Stimulated activated CD4-positive, alpha-beta T cell treated with anti-CD3 and anti-CD28 coated beads, Interleukin-4, amount 100 ng/mL, for 24 hours (primary cell): ENCODE results near the gene ZNF740.
"Not testable (repeated sequence)": the region's sequence is repeated elsewhere in the genome, so short reads cannot be mapped to it uniquely, and the experiment has no call there.

ENCODE experiments used
- DNase-seq: peaks from one replicate; pipeline ENCODE4 v3.0.0-alpha.2; 2020

Gene ZNF740

DNA sequence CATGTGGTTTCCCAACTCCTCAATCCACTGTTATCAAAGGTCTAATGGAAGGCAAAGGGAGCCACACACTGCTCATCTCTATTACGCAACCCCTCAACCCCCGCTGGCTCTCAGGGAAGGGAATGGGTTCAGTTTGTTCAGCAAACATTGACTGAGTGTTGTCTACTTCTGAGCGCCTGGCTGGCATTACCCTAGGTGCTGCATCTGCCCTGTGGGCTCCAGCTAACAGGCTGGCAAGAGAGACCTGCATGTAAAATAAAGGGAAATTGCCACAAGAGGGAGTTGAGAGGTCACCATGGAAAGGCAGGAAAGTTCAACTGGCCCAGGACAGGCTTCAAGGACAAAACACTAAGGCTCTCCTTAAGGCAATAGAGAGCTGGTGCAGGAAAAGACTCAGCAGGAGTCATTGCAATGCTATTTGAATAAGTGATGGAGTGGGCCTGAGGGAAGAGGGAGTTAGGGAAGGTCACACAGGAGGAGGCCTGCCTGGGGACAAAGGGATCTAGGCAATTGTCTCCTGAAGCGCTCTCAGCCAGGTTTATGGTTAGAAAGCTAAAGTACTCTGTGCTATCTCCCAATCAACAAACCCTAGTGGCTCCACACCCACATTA, 5.5 kb upstream of the ZNF740 start:
- no peak for DNase-seq

DNA sequence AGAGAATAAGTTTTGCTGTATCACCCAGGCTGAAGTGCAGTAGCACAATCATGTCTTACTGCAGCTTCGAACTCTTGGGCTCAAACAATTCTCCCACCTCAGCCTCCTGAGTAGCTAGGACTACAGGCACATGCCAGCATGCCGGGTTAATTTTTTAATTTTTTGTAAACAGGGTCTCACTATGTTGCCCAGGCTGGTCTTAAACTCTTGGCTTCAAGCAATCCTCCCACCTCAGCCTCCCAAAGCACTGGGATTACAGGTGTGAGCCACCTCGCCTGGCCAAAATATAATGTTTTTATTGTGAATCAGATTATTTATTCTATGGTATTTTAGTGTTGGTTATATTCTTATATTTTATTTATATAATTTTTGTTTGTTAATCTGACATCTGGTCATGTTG, 3.8 kb upstream of the ZNF740 start:
- no peak for DNase-seq

DNA sequence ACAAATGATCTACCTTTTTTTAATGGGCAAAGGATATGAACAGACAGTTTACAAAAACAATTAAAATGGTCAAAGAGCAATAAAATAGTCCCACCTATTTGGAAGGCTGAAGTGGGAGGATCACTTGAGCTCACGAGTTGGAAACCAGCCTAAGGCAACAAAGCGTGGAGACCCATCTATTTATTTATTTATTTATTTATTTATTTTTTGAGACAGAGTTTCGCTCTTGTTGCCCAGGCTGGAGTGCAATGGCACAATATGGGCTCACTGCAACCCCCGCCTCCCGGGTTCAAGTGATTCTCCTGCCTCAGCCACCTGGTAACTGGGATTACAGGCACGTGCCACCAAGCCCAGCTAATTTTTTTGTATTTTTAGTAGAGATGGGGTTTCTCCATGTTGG, 3.1 kb upstream of the ZNF740 start:
- not testable (repeated sequence) for DNase-seq

DNA sequence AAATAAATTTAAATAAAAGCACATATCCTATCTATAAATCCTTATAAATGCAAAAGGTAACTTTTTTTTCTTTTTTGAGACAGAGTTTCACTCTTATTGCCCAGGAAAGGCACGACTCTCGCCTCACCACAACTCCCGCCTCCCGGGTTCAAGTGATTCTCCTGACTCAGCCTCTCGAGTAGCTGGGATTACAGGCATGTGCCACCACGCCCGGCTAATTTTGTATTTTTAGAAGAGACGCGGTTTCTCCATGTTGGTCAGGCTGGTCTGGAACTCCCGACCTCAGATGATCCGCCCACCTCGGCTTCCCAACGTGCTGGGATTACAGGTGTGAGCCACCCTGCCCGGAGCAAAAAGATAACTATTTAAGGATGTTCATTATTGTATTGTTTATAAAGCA, 1.7 kb upstream of the ZNF740 start:
- DNase-seq = not testable (repeated sequence)

DNA sequence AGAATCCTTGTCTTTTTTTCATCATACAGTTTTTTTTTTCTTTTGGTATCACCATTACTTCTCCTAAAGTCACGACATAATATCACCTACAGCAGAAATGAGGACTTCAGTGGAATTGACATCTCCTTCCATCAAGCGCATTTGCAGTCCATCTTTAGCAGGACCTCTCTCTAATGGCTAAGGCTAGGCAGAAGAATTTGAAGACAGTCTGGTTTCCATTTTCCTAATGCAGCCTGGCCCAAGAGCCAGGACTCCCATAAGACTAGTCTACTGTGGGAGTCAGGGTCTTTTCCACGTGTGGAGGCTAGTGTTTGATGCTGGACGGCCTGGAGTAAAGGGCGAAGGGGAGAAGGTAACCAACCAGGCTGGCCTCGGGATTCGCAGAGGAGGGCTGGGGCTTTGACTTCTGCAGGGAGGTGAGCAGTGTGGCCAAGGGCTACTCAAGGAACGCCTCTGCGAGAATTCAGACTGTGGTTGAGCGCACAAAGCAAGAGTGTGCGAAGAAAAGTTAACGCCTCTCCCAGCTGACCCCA, 769 bp upstream of the ZNF740 start:
- no peak for DNase-seq

DNA sequence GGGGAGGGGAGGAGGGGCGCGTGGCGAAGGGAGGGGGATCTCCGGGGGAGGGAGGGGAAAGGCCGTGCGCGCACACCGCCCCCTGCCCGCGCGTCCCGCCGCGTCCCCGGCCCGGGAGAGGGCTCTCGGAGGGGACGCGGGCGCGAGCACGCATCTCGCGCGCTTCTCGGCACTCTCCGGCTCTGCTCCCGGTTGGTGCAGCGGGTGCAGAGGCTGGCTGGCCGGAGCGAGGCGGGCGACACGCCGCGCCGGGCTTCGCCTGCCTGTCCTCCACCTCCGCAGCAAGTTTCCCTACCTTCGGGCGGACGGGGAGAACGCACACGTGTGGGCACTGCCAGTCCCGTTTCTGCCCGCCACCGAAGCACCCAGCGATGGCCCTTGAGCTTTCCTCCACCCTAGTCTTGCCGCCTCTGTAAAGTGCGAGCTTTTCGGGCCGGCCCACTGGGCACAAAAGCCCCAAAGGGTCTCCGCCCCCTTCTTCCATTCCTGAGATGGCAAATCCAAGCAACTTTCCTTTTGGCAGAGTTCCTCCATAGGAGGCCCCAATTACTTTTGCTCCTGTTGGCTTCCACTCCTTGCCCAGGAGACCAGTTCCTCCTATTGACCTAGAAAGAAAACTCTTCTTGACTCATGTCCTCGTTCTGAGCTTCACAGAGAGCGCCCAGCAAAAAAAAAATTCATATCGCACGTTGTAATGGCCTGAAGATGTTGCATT, 566 bp downstream of the ZNF740 start:
- peak; percentile 76 for DNase-seq

DNA sequence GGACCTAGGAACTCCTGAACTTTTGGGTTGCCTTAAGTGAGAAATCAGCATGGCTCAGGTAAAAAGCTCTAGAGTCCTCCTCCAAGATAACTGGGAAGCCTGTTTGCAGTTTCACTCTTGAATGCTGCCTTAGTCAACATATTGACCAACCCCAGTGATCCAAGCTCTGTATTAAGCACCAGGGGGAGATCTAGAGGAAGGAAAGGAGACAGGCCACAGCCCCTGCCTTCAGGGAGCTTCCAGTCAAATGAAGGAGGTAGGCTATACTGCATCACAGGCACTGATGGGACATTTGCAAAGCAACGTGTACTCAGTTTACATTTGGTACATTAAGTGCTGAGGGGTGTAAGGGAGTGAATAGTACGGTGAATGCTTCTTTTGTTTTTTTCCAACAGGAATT, 1.4 kb downstream of the ZNF740 start:
- no peak for DNase-seq

DNA sequence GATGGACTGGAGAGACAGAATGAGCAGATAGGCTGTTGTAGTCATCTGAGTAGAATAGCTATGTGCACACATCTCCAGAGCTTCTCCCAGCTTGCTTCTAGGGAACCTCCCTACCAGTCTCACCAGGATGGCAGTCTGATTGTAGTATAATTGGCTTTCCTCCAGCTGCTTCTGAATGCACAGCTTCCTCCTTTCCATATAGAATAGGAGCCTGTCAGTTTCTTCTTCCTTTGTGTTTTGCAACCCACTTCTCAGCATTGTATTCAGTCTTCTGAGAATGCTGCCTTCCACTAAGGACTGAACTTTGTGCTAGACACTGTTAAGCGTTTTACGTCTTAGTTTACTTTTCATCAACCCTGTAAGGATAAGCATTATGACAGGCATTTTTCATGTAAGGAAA, 2.4 kb downstream of the ZNF740 start:
- DNase-seq = no peak

DNA sequence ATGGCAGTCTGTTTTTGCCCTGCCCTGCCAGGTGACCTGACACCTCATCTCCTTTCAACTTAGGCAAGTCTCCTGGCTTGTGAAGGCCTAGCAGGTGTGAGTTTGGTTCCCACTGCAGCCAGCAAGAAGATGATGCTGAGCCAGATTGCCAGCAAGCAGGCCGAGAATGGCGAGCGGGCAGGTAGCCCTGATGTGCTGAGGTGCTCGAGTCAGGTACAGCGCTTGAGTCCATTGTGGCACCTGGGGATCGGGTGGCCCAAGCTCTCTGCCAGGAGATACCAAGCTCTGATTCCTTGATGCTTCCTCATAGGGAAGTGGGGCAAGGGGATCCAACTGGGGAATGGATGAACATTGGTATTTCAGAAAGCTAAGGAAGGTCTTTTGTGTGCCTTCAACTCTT, 4.3 kb downstream of the ZNF740 start:
- no peak for DNase-seq

DNA sequence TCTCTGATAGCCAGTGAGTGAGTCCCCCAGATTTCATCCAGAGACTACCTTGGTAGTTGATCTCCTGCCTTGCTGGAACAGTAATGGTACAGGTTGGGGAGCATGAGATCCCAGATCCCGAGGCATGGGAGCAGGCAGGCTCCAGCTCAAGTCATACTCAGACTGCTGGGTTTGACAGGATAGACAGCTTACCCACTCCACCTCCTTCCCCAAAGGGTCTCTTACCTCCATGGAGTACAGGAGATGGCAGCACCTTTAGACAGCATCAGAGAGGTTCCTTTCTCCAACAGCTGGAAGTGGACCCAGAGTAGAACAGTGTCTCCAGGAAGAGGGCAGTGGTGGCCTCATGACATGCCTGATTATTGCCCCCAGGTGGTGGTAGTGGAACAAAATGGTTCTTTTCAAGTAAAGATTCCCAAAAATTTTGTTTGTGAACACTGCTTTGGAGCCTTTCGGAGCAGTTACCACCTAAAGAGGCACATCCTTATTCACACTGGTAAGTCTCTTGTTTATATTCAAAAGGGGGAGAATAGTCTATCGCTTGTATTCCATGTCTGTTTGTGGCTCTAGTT, 5.1 kb downstream of the ZNF740 start:
- no peak for DNase-seq

DNA sequence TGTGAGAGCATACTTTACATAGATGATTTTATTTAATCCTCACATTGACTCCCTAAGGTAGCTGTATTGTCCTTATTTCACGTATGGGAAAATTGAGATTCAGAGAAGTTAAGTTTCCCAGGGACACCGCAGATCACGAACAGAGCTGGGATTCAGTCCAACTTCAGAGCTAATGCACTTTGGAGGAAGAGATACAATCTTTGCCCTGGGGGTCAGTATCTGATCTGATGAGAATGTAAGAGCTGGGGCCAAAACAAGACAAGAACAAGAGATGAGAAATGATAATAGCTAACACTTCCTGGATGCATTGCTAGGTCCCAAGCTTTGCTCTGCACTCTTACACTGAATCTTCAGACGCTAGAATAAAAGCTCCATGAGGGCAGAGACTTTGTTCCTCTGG, 6.2 kb downstream of the ZNF740 start:
- no peak for DNase-seq

DNA sequence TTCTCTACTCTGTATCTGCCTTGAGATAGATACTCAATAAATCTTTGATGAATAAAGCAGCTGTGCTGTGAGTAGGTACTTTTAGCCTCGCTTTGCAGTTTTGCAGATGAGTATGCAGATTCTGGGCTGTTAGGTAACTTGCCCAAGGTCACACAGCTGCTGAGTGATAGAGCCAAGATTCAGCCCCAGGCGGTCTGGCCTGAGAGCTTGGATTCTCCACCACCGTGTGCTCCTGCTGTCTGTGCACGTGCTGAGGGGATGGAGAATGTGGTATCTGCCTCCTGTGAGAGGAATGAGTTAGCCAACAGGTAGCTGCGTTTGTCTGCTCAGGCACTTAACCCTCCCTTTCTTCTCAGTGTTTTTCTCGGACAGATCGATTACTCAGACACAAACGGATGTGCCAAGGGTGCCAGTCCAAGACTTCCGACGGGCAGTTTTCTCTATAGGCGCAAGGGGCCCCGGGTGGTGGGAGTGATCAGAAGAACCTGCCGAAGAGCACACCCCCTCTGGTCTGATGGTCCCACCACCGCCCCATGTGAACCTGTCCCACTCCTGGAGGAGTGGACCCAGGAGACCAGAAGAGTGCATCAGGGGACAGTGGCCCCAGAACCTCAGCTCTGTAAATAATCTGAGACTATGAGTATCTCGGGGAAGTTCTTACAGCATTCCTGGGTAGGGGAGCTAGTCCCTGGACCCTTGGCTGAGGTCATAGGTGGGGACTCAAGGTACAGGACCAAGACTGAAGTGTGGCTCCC, 6.8 kb downstream of the ZNF740 start:
- no peak for DNase-seq

DNA sequence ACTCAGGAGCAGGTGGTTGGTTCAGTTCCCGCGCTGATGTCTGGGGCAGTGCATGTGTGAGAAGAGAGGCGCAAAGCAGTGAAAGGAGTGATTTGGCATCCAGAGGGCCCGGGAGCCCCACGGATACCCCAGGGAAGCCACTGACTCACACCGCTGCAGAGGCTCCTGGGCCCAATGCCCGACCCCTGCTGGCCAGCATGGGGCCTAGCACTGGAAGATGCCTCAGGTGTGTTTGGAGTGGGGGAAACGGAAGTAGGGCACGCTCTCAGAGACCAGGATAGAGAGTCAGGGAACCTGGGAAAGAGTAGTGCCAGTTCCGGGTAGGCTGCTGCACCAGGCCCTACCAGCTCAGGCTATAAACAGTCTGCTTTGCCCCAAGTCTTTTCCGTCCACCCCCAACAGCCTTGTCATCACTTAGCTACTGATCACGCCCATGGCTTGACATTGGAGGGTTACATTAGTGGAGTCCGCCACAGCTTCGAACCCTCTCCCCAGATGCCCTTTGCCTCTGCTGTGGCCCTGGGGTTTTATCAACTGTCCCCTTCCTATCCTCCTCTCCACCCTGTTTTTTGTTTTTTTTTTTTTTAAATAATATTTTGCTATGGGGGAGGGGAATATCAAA, 9.7 kb downstream of the ZNF740 start:
- DNase-seq = peak; percentile 51

DNA sequence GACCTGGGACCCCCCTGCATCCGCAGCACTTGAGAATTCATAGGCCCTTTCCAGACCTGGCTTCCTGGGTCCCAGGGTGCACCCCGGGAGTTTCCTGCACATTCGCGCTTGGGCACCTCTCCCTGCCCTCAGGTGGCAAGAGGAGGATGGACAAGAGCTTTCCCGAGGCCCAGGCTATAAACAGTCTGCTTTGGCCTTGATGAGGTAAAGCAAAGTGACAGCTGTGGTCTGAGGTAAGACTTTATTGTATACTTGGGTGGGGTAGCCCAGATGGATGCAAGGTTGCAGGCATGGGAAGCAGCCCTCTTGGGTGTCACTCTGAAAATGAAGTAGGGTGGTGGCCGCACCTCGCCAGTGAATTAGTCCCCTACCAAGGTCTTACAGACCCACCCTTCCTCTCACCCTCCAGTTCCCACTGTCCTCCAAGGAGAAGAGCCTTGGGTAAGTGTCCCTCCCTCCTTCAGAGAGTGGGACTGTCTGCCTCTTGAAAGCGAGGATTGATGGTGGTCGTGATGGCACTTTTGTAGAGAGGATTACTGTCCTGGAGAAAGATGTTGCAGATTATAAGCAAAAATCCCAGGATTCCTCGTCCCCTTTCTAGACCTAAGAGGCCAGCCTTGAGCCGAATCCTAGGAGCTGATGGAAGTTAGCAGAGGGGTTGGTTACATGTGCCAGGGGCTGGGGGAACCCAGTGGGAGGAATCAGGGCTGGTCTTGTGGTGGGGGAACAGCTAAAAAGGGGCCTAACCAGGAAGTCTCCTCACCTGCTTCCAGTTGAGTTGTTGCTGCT, 10.8 kb downstream of the ZNF740 start:
- DNase-seq = no peak

DNA sequence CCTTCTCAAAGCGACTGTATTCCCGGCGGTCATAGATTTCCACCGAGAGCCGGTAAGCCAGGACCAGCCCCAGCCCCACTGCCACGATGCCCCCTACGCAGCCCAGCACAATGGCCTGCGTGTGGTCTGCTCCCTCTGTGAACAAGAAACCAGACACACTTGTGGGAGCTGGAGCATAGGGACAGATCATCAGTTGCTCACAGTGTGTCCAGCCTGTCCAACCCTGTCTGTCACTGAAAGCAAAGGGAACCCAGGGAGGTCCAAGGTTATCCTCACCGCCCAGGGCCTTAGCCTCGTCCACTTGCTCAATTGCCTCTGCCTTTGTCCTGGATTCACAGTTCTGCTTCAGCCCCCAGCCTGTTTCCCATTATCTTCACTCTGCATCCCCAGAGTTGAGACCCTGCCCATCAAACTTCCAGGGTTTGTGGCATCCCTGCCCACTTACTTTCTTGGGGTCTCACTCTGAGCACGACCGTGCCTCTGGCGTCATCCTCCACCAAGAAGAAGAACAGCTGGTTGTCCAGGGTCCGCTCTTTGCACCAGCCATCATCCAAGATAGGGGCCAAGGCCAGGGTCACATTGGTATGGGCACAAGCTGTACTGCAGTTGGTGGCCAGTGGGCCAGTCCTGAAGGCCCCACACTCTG, 11.5 kb downstream of the ZNF740 start:
- no peak for DNase-seq

DNA sequence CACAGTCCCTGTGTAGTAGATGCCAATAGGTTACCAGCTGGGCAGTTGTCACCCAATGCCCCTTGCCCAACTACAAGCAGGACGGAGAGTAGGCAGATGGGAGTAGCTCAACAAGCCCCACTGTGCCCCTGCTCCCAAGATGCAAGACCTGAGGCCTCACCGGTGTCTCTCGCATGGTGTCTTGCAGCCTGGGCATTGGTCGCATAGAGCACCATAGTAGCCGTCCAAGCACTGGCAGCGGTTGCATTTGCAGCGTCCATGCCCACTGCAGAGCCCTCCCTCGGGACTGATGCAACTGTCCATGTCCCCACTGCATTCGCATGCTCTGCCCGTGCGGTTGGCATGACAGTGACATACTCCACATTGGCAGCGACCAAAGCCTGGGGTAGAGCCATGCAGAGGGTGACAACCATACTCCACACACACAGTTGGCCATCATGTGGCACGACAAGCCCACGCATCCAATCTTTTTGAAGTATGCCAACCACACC, 12.1 kb downstream of the ZNF740 start:
- no peak for DNase-seq

DNA sequence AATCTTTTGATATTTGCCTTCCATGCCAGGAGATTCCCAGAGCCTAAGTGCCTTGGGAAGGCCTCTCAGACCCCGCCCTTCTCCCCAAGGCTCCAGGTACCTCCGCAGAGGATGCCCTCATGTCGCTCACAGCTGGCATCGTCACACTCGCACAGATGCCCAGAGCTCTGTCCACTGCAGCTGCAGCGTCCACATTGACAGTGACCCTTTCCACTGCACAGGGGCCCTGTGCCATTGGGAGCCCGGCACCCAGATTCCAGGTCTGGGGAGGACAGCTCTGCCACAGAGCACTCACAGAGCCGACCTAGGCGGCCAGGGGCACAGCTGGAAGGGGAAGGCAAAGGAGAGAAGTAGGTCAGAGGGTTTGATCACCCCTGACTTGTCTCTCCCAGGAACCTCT, 12.5 kb downstream of the ZNF740 start:
- DNase-seq = no peak

DNA sequence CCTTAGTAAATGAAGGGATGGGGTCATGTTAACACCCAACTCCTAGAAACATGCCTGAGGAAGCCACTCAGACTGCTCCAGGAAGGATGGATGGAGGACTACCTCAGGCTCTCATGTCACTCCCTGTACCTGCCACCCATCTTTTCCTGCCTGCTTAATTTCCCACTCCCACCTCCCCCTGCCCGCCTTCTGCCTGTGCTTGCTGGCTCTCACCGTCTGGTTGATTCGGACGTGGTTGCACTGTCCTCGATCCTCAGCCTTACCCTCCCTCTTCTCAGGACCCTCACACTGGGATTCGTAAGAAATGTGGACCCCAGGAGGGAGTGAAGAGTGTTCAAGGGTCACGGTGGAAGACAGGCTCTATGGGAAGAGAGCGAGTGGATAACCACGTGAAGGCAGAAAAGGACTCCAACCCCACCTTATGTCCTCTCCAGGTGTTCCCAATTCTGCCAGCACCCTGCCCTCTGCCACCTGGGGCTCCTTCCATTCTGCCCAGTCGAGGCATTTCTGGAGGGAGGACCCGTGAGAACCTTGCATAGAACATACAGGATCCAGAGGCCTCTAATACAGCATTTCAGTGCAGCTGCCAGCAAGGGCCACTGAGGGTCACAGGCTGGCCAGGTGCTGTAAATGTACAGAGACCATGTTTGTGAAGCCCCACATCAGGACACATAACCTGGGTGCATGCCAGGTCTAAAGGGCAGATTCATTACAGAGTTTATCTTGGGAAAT, 13.6 kb downstream of the ZNF740 start:
- DNase-seq = no peak

DNA sequence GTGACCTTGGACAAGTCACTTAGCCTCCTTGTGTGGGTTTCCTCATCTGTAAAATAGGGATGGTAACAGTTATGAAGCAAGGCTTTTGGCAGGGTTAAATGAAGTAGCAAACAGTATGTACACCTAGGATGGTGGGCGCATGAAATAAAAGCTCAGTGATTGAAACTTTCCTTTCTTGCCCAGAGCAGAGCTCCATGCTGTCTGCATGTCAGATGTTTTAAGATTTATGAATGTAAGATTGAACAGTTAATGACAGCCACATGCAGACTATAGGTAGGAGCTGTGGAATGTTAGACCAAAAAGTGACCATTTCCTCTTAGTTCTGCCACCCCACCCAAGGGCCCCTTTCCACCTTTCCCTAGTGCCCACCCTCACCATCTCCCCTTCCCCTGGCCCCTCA, 14.5 kb downstream of the ZNF740 start:
- DNase-seq = no peak

DNA sequence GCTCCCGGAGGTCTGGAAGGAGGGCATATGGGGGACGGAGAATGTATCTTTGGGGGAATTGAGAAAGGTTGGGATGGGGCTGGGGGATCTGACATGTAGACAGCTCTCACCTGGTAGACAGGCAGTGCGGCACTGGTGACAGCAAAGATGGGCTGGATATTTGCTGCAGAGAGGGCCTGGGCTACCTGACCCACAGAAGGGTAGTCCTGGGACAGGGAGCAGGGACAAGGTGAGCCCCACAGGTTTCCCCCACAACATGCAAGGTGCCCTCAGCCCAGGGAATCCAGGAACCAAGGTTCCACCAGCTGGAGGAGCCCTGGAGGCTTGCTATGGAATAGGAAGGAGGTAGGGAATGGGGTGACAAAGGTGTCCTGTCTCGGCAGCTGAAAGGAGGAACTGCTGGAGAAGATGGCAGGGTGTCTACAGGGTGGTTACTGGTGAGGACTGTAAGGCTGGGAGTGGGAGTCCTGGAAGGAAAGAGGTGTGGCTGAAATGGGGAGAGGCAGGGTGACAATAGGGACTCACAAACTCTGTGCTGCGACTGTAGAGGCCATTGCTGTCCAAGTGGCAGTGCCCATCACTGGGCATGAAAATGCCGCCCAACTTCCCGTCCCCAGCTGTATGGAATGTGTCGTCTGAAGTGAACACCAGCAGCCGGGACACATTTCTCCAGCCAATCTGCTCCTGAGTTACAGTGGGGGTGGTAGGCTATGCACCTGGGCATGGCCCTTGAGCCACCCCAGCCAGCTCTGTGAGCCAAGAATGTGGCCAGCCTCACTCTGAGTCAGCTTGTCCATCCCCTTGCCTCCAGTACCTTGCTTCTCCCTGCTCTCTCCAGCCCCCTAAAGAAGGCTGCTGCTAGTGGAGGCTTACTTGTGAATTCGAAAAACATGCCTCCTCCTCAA, 15.2 kb downstream of the ZNF740 start:
- DNase-seq = no peak
